Coronary artery (tissue), 2 donors: ENCODE measurements around the gene TIGD1.

Source experiments
- DNase-seq: peaks from one replicate; pipeline ENCODE4 v3.0.0-alpha.2; 2017; ENCODE audit warnings: low spot score
- H3K27ac ChIP-seq, 2 donors: fragments of 200-600 bp; sonication (generic); one replicate each; pipeline ENCODE4 v1.5.1; 2016 to 2019
- H3K4me3 ChIP-seq: fragments of 200-600 bp; sonication (generic); 2 replicates; pipeline ENCODE4 v1.5.1; 2016; ENCODE audit warnings: mild to moderate bottlenecking, moderate library complexity
- CTCF ChIP-seq: fragments of 200-600 bp; sonication (generic); IDR thresholded peaks from one replicate; pipeline ENCODE4 v1.5.1; 2019; ENCODE audit warnings: antibody characterized with exemption

Gene TIGD1

GRCh38 chr2:232588031-232588430, 37.7 kb upstream of the TIGD1 start:
- Histone ChIP-seq H3K4me3 (no peak overlapping the region), H3K27ac (no peak overlapping the region)
- TF ChIP-seq CTCF, result no peak
- DNase-seq, result no peak

GRCh38 chr2:232587512-232587911, 37.2 kb upstream of the TIGD1 start:
- H3K27ac ChIP-seq, result no peak overlapping the region
- no peak for TF ChIP-seq CTCF
- no peak overlapping the region for H3K4me3 ChIP-seq
- no peak for DNase-seq

GRCh38 chr2:232586943-232587505, 36.7 kb upstream of the TIGD1 start:
- DNase-seq, result no peak
- TF ChIP-seq CTCF, result no peak
- H3K27ac ChIP-seq, result no peak overlapping the region
- H3K4me3 ChIP-seq, result no peak overlapping the region

GRCh38 chr2:232584238-232584637, 33.9 kb upstream of the TIGD1 start:
- TF ChIP-seq CTCF, result no peak
- Histone ChIP-seq H3K27ac (no peak overlapping the region), H3K4me3 (no peak overlapping the region)
- no peak for DNase-seq

- Histone ChIP-seq H3K27ac (no peak overlapping the region), H3K4me3 (no peak overlapping the region)
- no peak for TF ChIP-seq CTCF
- DNase-seq, result no peak
Measured at GRCh38 chr2:232581725-232582124, 31.4 kb upstream of the TIGD1 start.

GRCh38 chr2:232580648-232580981, 30.3 kb upstream of the TIGD1 start:
- no peak for TF ChIP-seq CTCF
- DNase-seq, result no peak
- no peak overlapping the region for H3K4me3 ChIP-seq
- H3K27ac ChIP-seq, result no peak overlapping the region

GRCh38 chr2:232578626-232579025, 28.3 kb upstream of the TIGD1 start:
- no peak overlapping the region for H3K4me3 ChIP-seq
- DNase-seq, result no peak
- TF ChIP-seq CTCF, result no peak
- no peak overlapping the region for H3K27ac ChIP-seq
